T-helper 17 cell (primary cell): Measurements from ENCODE around the gene GDPGP1. TPM values are rescaled to one million over a fixed set of nuclear protein-coding genes. Genes with fewer than 3 reads are reported as not detected.
A peak's percentile ranks its signal among the peaks of the same experiment; 100 is the strongest.
"Not testable (repeated sequence)": the region's sequence is repeated elsewhere in the genome, so short reads cannot be mapped to it uniquely, and the experiment has no call there.

Experiments
- ATAC-seq: fragments of 150-1000 bp; cut with Tn5 transposase; 2 replicates; pipeline ENCODE4 v1.10.0; 2021; ENCODE audit warnings: mild to moderate bottlenecking, moderate library complexity
- DNase-seq, 3 donors: peaks; one replicate each; pipeline versions ENCODE4 v3.0.0 to v3.0.0-alpha.2; 2020 to 2021
- H3K9me3 ChIP-seq: one replicate; pipeline ENCODE4 v1.7.0; 2013; ENCODE audit warnings: low read length, mild to moderate bottlenecking; ENCODE audit not compliant: control insufficient read depth, poor library complexity, severe bottlenecking
- H3K27ac Mint-ChIP-seq: one replicate; pipeline ENCODE4 v1.8.0; 2022; ENCODE audit warnings: mild to moderate bottlenecking, moderate library complexity, mixed read lengths
- H3K27me3 Mint-ChIP-seq: one replicate; pipeline ENCODE4 v1.8.0; 2022; ENCODE audit warnings: mixed read lengths
- H3K36me3 Mint-ChIP-seq: one replicate; pipeline ENCODE4 v1.8.0; 2022; ENCODE audit warnings: low read depth, mixed read lengths
- H3K4me1 Mint-ChIP-seq: one replicate; pipeline ENCODE4 v1.8.0; 2022; ENCODE audit warnings: mild to moderate bottlenecking, mixed read lengths
- H3K4me3 Mint-ChIP-seq: one replicate; pipeline ENCODE4 v1.8.0; 2022; ENCODE audit warnings: mild to moderate bottlenecking, moderate library complexity, mixed read lengths
- total RNA-seq, 4 donors: library from RNA in 2 of 4; stranded (reverse) in 2 of 4; gene quantifications; one replicate each; pipeline ENCODE4 v1.2.3 and lab custom pipeline; 2022 to 2026

Gene GDPGP1
- total RNA-seq, 2 donors from 2014 or later = 3.7 to 4.6 TPM

GRCh38 chr15:90240856-90241255 lies 6.8 kb downstream of the GDPGP1 start:
- peaks cover 2% of the 10 kb centered on the region for H3K36me3 Mint-ChIP-seq
- no peaks in the 10 kb centered on the region for H3K27me3 Mint-ChIP-seq
- H3K27ac Mint-ChIP-seq = no peak overlapping the region
- H3K9me3 ChIP-seq = no peaks in the 10 kb centered on the region
- peaks cover 5% of the 10 kb centered on the region for H3K4me1 Mint-ChIP-seq
- no peak overlapping the region for H3K4me3 Mint-ChIP-seq
- DNase-seq (no peak), ATAC-seq (no peak)

GRCh38 chr15:90241343-90242192 lies 7.6 kb downstream of the GDPGP1 start:
- Mint-ChIP-seq H3K36me3 (peaks cover 2% of the 10 kb centered on the region), H3K27ac (no peak overlapping the region), H3K4me1 (peaks cover 3% of the 10 kb centered on the region), H3K4me3 (no peak overlapping the region), H3K27me3 (no peaks in the 10 kb centered on the region)
- ATAC-seq (no peak), DNase-seq (no peak)
- H3K9me3 ChIP-seq = no peaks in the 10 kb centered on the region

GRCh38 chr15:90243943-90244639 lies 10.1 kb downstream of the GDPGP1 start:
- no peak for DNase-seq
- Mint-ChIP-seq H3K4me3 (no peak overlapping the region), H3K4me1 (peaks cover 8% of the 10 kb centered on the region), H3K36me3 (peaks cover 2% of the 10 kb centered on the region), H3K27ac (no peak overlapping the region), H3K27me3 (no peaks in the 10 kb centered on the region)
- no peak for ATAC-seq
- no peaks in the 10 kb centered on the region for H3K9me3 ChIP-seq

GRCh38 chr15:90248789-90249202 lies 14.8 kb downstream of the GDPGP1 start:
- H3K27ac Mint-ChIP-seq = peak overlapping the region; percentile 86
- H3K36me3 Mint-ChIP-seq = no peaks in the 10 kb centered on the region
- H3K4me3 Mint-ChIP-seq = peak overlapping the region; percentile 80
- no peaks in the 10 kb centered on the region for H3K27me3 Mint-ChIP-seq
- no peak for DNase-seq
- peaks cover 11% of the 10 kb centered on the region for H3K4me1 Mint-ChIP-seq
- H3K9me3 ChIP-seq = no peaks in the 10 kb centered on the region
- ATAC-seq = no peak

- Mint-ChIP-seq H3K4me3 (peak within 1 kb of the TSS; percentile 80), H3K36me3 (no peaks in the 10 kb centered on the region), H3K4me1 (peaks cover 11% of the 10 kb centered on the region), H3K27ac (peak within 1 kb of the TSS; percentile 86), H3K27me3 (no peaks in the 10 kb centered on the region)
- ATAC-seq (peak; percentile 75), DNase-seq (peak; percentile 24 to 61 (median 39))
- no peaks in the 10 kb centered on the region for H3K9me3 ChIP-seq
Observed at GRCh38 chr15:90249203-90249863, 15.3 kb downstream of the GDPGP1 start, which contains the start of gene TTLL13. TSS of gene TTLL13 (plus strand) at chr15:90249556. CDS start at chr15:90250631, 1,075 bp downstream.

GRCh38 chr15:90257776-90258175 lies 23.8 kb downstream of the GDPGP1 start:
- peaks cover 2% of the 10 kb centered on the region for H3K36me3 Mint-ChIP-seq
- ATAC-seq (no peak), DNase-seq (no peak)
- no peak overlapping the region for H3K27ac Mint-ChIP-seq
- no peaks in the 10 kb centered on the region for H3K9me3 ChIP-seq
- H3K4me3 Mint-ChIP-seq = no peak overlapping the region
- H3K27me3 Mint-ChIP-seq = peaks cover 20% of the 10 kb centered on the region
- H3K4me1 Mint-ChIP-seq = peaks cover 5% of the 10 kb centered on the region

- DNase-seq (no peak), ATAC-seq (no peak)
- peaks cover 9% of the 10 kb centered on the region for H3K4me1 Mint-ChIP-seq
- H3K27me3 Mint-ChIP-seq = peaks cover 20% of the 10 kb centered on the region
- no peaks in the 10 kb centered on the region for H3K9me3 ChIP-seq
- H3K36me3 Mint-ChIP-seq = peaks cover 2% of the 10 kb centered on the region
- H3K27ac Mint-ChIP-seq = no peak overlapping the region
- no peak overlapping the region for H3K4me3 Mint-ChIP-seq
Observed at GRCh38 chr15:90259524-90259923, 25.5 kb downstream of the GDPGP1 start.

- not testable (repeated sequence) for ATAC-seq, H3K4me3 Mint-ChIP-seq, H3K9me3 ChIP-seq, H3K36me3 Mint-ChIP-seq, DNase-seq, H3K27ac Mint-ChIP-seq
- Mint-ChIP-seq H3K27me3 (peaks cover 13% of the 10 kb centered on the region), H3K4me1 (peaks cover 17% of the 10 kb centered on the region)
Observed at GRCh38 chr15:90260731-90261130, 26.7 kb downstream of the GDPGP1 start.

GRCh38 chr15:90261811-90262210 lies 27.8 kb downstream of the GDPGP1 start:
- H3K4me3 Mint-ChIP-seq = no peak overlapping the region
- no peak for DNase-seq

GRCh38 chr15:90262426-90262825 lies 28.4 kb downstream of the GDPGP1 start:
- no peaks in the 10 kb centered on the region for H3K9me3 ChIP-seq
- ATAC-seq (no peak), DNase-seq (no peak)
- Mint-ChIP-seq H3K27me3 (no peaks in the 10 kb centered on the region), H3K4me1 (peaks cover 25% of the 10 kb centered on the region), H3K27ac (peak overlapping the region; percentile 45), H3K36me3 (no peaks in the 10 kb centered on the region), H3K4me3 (peak overlapping the region; percentile 45)

More at GRCh38 chr15:90261811-90262210, 27.8 kb downstream of the GDPGP1 start:
- Mint-ChIP-seq H3K4me1 (peaks cover 21% of the 10 kb centered on the region), H3K27ac (no peak overlapping the region), H3K36me3 (no peaks in the 10 kb centered on the region), H3K27me3 (peaks cover 4% of the 10 kb centered on the region)
- no peaks in the 10 kb centered on the region for H3K9me3 ChIP-seq
- no peak for ATAC-seq

GRCh38 chr15:90264671-90265070 lies 30.7 kb downstream of the GDPGP1 start:
- ATAC-seq (no peak), DNase-seq (peak in 1 of 3 donors; percentile 14)
- Mint-ChIP-seq H3K4me1 (peaks cover 38% of the 10 kb centered on the region), H3K36me3 (peaks cover 8% of the 10 kb centered on the region), H3K27me3 (no peaks in the 10 kb centered on the region), H3K4me3 (peak overlapping the region; percentile 96), H3K27ac (peak overlapping the region; percentile 98)
- H3K9me3 ChIP-seq = no peaks in the 10 kb centered on the region

- peak; percentile 78 to 83 (median 83) for DNase-seq
- no peaks in the 10 kb centered on the region for H3K27me3 Mint-ChIP-seq
- H3K9me3 ChIP-seq = no peaks in the 10 kb centered on the region
- H3K4me3 Mint-ChIP-seq = peak within 1 kb of the TSS; percentile 96
- peaks cover 46% of the 10 kb centered on the region for H3K4me1 Mint-ChIP-seq
- peak; percentile 89 for ATAC-seq
- peaks cover 11% of the 10 kb centered on the region for H3K36me3 Mint-ChIP-seq
- H3K27ac Mint-ChIP-seq = peak within 1 kb of the TSS; percentile 98
Observed at GRCh38 chr15:90265271-90266060, 31.5 kb downstream of the GDPGP1 start, which contains the start of gene NGRN. TSS of gene NGRN (plus strand) at chr15:90265672. CDS start at chr15:90265713, 41 bp downstream.
